Measurements from ENCODE around the gene PTPRK. TPM values are rescaled to one million over a fixed set of nuclear protein-coding genes. Genes with fewer than 3 reads are reported as not detected.

PTPRK gene
- total and polyA plus RNA-seq, 2 donors (not counting 1 experiment from before 2014, with no cell fraction given): 16.2 to 18.7 TPM

GRCh38 chr6:128067446-128068118 lies 452.8 kb downstream of the PTPRK start:
- Histone ChIP-seq H3K4me3 (ENCODE audit: control extremely low read depth in 1 of 5, extremely low read depth in 1 of 5, insufficient read depth in 1 of 5, low read depth in 2 of 5, low read length in 4 of 5) (no peak overlapping the region), H3K36me3 (replicated peaks in 1 of 2; ENCODE audit: control extremely low read depth in 1 of 2, control insufficient read depth in 1 of 2, extremely low read depth in 1 of 2, insufficient read depth in 2 of 2, low read length in 1 of 2) (peaks cover 11 to 15% of the 10 kb centered on the region in 2 experiments), H3K9ac (ENCODE audit: low read length) (no peak overlapping the region), H3K27ac (ENCODE audit: low read length in 2 of 2) (no peak overlapping the region), H3K79me2 (ENCODE audit: control insufficient read depth, insufficient read depth, low read length) (no peaks in the 10 kb centered on the region), H3K9me3 (ENCODE audit: control extremely low read depth in 1 of 3, control insufficient read depth in 2 of 3, insufficient read depth in 1 of 3, low read length in 2 of 3) (no peaks in the 10 kb centered on the region), H3K4me2 (replicated peaks; ENCODE audit: low read depth, low read length, poor library complexity, severe bottlenecking) (no peak overlapping the region), H4K20me1 (ENCODE audit: control insufficient read depth, insufficient read depth, low read length, poor library complexity, severe bottlenecking) (no peaks in the 10 kb centered on the region), H3K27me3 (replicated peaks in 1 of 4; ENCODE audit: control extremely low read depth in 1 of 4, control insufficient read depth in 3 of 4, insufficient read depth in 4 of 4, low read length in 3 of 4) (no peaks in the 10 kb centered on the region), H3K4me1 (ENCODE audit: control insufficient read depth in 2 of 2, insufficient read depth in 2 of 2, low read length in 2 of 2) (no peaks in the 10 kb centered on the region), H2AFZ (ENCODE audit: insufficient read depth, low read depth, low read length, poor library complexity, severe bottlenecking) (no peak overlapping the region)
- WGBS (ENCODE audit: insufficient coverage): 97% methylated on average over 7 of the region's 11 CpGs
- ChIA-PET CTCF (no interaction called here), POLR2A (no interaction called here)
- Mint-ChIP-seq H3K4me3 (no peak overlapping the region), H3K27me3 (no peaks in the 10 kb centered on the region), H3K4me1 (no peaks in the 10 kb centered on the region), H3K27ac (no peak overlapping the region), H3K9me3 (ENCODE audit: insufficient read depth) (no peaks in the 10 kb centered on the region)
- intact Hi-C loops (cut with micrococcal nuclease): no loop called here
- TF ChIP-seq EZH2 (IDR thresholded peaks at IDR 0.05; ENCODE audit: borderline replicate concordance, insufficient read depth, low read depth, low read length, poor library complexity, severe bottlenecking): no peak
- no peak for TF ChIP-seq CTCF (IDR thresholded peaks at IDR 0.05)
- no peak for DNase-seq
- ATAC-seq (ENCODE audit: low read depth): no peak

GRCh38 chr6:128065072-128065471 lies 455.3 kb downstream of the PTPRK start:
- H3K4me3 Mint-ChIP-seq: no peak overlapping the region
- no peaks in the 10 kb centered on the region for H4K20me1 ChIP-seq (ENCODE audit: control insufficient read depth, insufficient read depth, low read length, poor library complexity, severe bottlenecking)
- no peak overlapping the region for H3K27ac ChIP-seq (ENCODE audit: low read length in 2 of 2)
- no peak overlapping the region for H3K27ac Mint-ChIP-seq
- H3K79me2 ChIP-seq (ENCODE audit: control insufficient read depth, insufficient read depth, low read length): no peaks in the 10 kb centered on the region
- intact Hi-C loops (cut with micrococcal nuclease): no loop called here
- no peak for DNase-seq
- ChIA-PET CTCF (no interaction called here), POLR2A (no interaction called here)
- H3K27me3 Mint-ChIP-seq: no peaks in the 10 kb centered on the region
- H2AFZ ChIP-seq (ENCODE audit: insufficient read depth, low read depth, low read length, poor library complexity, severe bottlenecking): no peak overlapping the region
- H3K4me2 ChIP-seq (replicated peaks; ENCODE audit: low read depth, low read length, poor library complexity, severe bottlenecking): no peak overlapping the region
- H3K9me3 ChIP-seq (ENCODE audit: control extremely low read depth in 1 of 3, control insufficient read depth in 2 of 3, insufficient read depth in 1 of 3, low read length in 2 of 3): no peaks in the 10 kb centered on the region
- no peak for ATAC-seq (ENCODE audit: low read depth)
- no peaks in the 10 kb centered on the region for H3K27me3 ChIP-seq (replicated peaks in 1 of 4; ENCODE audit: control extremely low read depth in 1 of 4, control insufficient read depth in 3 of 4, insufficient read depth in 4 of 4, low read length in 3 of 4)
- H3K9me3 Mint-ChIP-seq (ENCODE audit: insufficient read depth): no peaks in the 10 kb centered on the region
- no CpG with 5 or more reads among the region's 3 CpGs for WGBS (ENCODE audit: insufficient coverage)
- H3K9ac ChIP-seq (ENCODE audit: low read length): no peak overlapping the region
- no peak overlapping the region for H3K4me3 ChIP-seq (ENCODE audit: control extremely low read depth in 1 of 5, extremely low read depth in 1 of 5, insufficient read depth in 1 of 5, low read depth in 2 of 5, low read length in 4 of 5)
- H3K36me3 ChIP-seq (replicated peaks in 1 of 2; ENCODE audit: control extremely low read depth in 1 of 2, control insufficient read depth in 1 of 2, extremely low read depth in 1 of 2, insufficient read depth in 2 of 2, low read length in 1 of 2): peaks cover 5 to 15% of the 10 kb centered on the region in 2 experiments
- TF ChIP-seq EZH2 (IDR thresholded peaks at IDR 0.05; ENCODE audit: borderline replicate concordance, insufficient read depth, low read depth, low read length, poor library complexity, severe bottlenecking) (no peak), CTCF (IDR thresholded peaks at IDR 0.05) (no peak)
- H3K4me1 ChIP-seq (ENCODE audit: control insufficient read depth in 2 of 2, insufficient read depth in 2 of 2, low read length in 2 of 2): no peaks in the 10 kb centered on the region
- no peaks in the 10 kb centered on the region for H3K4me1 Mint-ChIP-seq
